ENCODE data around the gene ZC3H7A. TPM values are rescaled to one million over a fixed set of nuclear protein-coding genes. Genes with fewer than 3 reads are reported as not detected.
"Not testable (repeated sequence)": the region's sequence is repeated elsewhere in the genome, so short reads cannot be mapped to it uniquely, and the experiment has no call there.

Gene ZC3H7A, protein sequence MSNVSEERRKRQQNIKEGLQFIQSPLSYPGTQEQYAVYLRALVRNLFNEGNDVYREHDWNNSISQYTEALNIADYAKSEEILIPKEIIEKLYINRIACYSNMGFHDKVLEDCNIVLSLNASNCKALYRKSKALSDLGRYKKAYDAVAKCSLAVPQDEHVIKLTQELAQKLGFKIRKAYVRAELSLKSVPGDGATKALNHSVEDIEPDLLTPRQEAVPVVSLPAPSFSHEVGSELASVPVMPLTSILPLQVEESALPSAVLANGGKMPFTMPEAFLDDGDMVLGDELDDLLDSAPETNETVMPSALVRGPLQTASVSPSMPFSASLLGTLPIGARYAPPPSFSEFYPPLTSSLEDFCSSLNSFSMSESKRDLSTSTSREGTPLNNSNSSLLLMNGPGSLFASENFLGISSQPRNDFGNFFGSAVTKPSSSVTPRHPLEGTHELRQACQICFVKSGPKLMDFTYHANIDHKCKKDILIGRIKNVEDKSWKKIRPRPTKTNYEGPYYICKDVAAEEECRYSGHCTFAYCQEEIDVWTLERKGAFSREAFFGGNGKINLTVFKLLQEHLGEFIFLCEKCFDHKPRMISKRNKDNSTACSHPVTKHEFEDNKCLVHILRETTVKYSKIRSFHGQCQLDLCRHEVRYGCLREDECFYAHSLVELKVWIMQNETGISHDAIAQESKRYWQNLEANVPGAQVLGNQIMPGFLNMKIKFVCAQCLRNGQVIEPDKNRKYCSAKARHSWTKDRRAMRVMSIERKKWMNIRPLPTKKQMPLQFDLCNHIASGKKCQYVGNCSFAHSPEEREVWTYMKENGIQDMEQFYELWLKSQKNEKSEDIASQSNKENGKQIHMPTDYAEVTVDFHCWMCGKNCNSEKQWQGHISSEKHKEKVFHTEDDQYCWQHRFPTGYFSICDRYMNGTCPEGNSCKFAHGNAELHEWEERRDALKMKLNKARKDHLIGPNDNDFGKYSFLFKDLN
- total RNA-seq = 100 to 1,000 TPM; 114 to 136 TPM

- peak within 1 kb of the TSS; percentile 100 for H3K4me3 Mint-ChIP-seq
- DNase-seq (ENCODE audit: low spot score) = peak; percentile 98
- H3K4me1 Mint-ChIP-seq (ENCODE audit: low read depth in 2 of 2) = peaks cover 63 to 72% of the 10 kb centered on the region in 2 donors
- H3K27ac Mint-ChIP-seq = peak within 1 kb of the TSS; percentile 98 to 100
- peaks cover 23% of the 10 kb centered on the region for H3K36me3 Mint-ChIP-seq
- H3K9me3 Mint-ChIP-seq = no peaks in the 10 kb centered on the region
- H3K27me3 Mint-ChIP-seq = no peaks in the 10 kb centered on the region
- ATAC-seq = peak; percentile 99
These were observed at the start of gene ZC3H7A for GRCh38 chr16:11797166-11797956. Gene ZC3H7A, minus strand, starts transcription at chr16:11797258. Its CDS starts 14,904 bp downstream, at chr16:11782354.

- Mint-ChIP-seq H3K27me3 (no peaks in the 10 kb centered on the region), H3K4me1 (ENCODE audit: low read depth in 2 of 2) (peaks cover 4 to 11% of the 10 kb centered on the region in 2 donors), H3K9me3 (no peaks in the 10 kb centered on the region), H3K4me3 (no peak overlapping the region), H3K36me3 (peaks cover 31% of the 10 kb centered on the region), H3K27ac (no peak overlapping the region)
- ATAC-seq (no peak), DNase-seq (ENCODE audit: low spot score) (no peak)
These were observed 47.4 kb upstream of the ZC3H7A start for GRCh38 chr16:11844499-11844898.

DNA sequence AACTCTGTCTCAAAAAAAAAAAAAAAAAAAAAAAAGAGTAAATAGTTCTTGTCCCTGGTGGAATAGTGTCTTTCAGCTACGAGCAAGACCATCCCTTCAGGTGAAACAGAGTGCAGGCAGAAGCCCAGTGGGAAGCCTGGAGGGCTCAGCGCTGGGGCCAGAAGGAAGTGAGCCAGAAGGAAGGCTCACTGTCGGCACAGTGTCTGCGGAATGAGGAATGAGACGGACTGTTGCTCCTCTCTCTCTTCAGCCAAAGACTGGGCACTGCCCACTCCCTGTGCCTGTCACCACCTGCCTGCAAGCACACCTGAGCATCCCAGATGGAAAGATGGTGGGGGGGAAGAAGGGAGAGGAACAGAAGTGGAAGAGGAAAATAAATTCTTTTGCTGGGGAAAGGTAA is 46.8 kb upstream of the ZC3H7A start:
- H3K9me3 Mint-ChIP-seq = no peaks in the 10 kb centered on the region
- no peaks in the 10 kb centered on the region for H3K27me3 Mint-ChIP-seq
- ATAC-seq (no peak), DNase-seq (ENCODE audit: low spot score) (no peak)
- peaks cover 4 to 11% of the 10 kb centered on the region in 2 donors for H3K4me1 Mint-ChIP-seq (ENCODE audit: low read depth in 2 of 2)
- peaks cover 32% of the 10 kb centered on the region for H3K36me3 Mint-ChIP-seq
- no peak overlapping the region for H3K4me3 Mint-ChIP-seq
- H3K27ac Mint-ChIP-seq = no peak overlapping the region

GRCh38 chr16:11843206-11843605 is 46.1 kb upstream of the ZC3H7A start:
- Mint-ChIP-seq H3K27me3 (no peaks in the 10 kb centered on the region), H3K27ac (no peak overlapping the region), H3K4me3 (no peak overlapping the region), H3K9me3 (no peaks in the 10 kb centered on the region), H3K36me3 (peaks cover 32% of the 10 kb centered on the region), H3K4me1 (ENCODE audit: low read depth in 2 of 2) (peaks cover 4 to 11% of the 10 kb centered on the region in 2 donors)
- ATAC-seq = no peak
- no peak for DNase-seq (ENCODE audit: low spot score)

DNA sequence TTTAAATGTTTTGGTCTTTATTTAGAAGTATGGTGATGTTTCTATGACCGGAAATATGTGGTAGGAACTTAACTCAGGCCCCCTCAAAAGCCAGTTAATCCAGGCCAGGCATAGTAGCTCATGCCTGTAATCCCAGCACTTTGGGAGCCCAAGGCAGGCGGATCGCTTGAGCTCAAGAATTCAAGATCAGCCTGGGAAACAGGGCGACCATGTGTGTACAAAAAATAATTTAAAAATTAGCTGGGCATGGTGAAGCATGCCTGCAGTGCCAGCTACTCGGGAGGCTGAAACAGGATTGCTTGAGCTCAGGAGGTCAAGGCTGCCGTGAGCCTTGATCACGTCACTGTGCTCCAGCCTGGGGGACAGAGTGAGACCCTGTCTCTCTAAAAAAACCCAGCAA is 44.0 kb upstream of the ZC3H7A start:
- DNase-seq (ENCODE audit: low spot score) (no peak), ATAC-seq (no peak)
- H3K9me3 Mint-ChIP-seq = no peaks in the 10 kb centered on the region
- peaks cover 0 to 5% of the 10 kb centered on the region in 2 donors for H3K4me1 Mint-ChIP-seq (ENCODE audit: low read depth in 2 of 2)
- H3K4me3 Mint-ChIP-seq = no peak overlapping the region
- no peak overlapping the region for H3K27ac Mint-ChIP-seq
- H3K27me3 Mint-ChIP-seq = no peaks in the 10 kb centered on the region
- peaks cover 25% of the 10 kb centered on the region for H3K36me3 Mint-ChIP-seq

GRCh38 chr16:11836650-11837244 is 39.7 kb upstream of the ZC3H7A start:
- Mint-ChIP-seq H3K36me3 (peaks cover 17% of the 10 kb centered on the region), H3K27me3 (no peaks in the 10 kb centered on the region), H3K27ac (no peak overlapping the region), H3K9me3 (no peaks in the 10 kb centered on the region), H3K4me3 (no peak overlapping the region), H3K4me1 (ENCODE audit: low read depth in 2 of 2) (peaks cover 0 to 4% of the 10 kb centered on the region in 2 donors)
- DNase-seq (ENCODE audit: low spot score) (no peak), ATAC-seq (no peak)

- Mint-ChIP-seq H3K9me3 (no peaks in the 10 kb centered on the region), H3K4me1 (ENCODE audit: low read depth in 2 of 2) (peaks cover 0 to 4% of the 10 kb centered on the region in 2 donors), H3K27ac (no peak overlapping the region), H3K4me3 (no peak overlapping the region), H3K27me3 (no peaks in the 10 kb centered on the region), H3K36me3 (peaks cover 17% of the 10 kb centered on the region)
- ATAC-seq (no peak), DNase-seq (ENCODE audit: low spot score) (no peak)
These were observed 39.0 kb upstream of the ZC3H7A start for GRCh38 chr16:11835891-11836649.

DNA sequence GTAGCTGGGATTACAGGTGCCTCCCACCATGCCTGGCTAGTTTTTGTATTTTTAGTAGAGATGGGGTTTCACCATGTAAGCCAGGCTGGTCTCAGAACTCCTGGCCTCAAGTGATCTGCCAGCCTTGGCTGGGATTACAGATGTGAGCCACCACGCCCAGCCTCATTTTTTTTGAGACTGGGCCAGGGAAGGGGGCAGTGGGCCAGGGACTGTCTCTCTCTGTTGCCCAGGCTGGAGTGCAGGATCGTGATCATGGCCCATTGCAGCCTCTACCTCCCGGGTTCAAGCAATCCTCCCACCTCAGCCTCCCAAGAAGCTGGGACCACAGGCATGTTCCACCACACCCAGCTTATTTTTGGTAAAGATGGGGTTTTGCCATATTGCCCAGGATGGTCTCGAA is 38.3 kb upstream of the ZC3H7A start:
- H3K4me1 Mint-ChIP-seq (ENCODE audit: low read depth in 2 of 2) = peaks cover 0 to 4% of the 10 kb centered on the region in 2 donors
- H3K4me3 Mint-ChIP-seq = no peak overlapping the region
- H3K27ac Mint-ChIP-seq = no peak overlapping the region
- no peaks in the 10 kb centered on the region for H3K27me3 Mint-ChIP-seq
- ATAC-seq (peak in 1 of 2 donors; percentile 38), DNase-seq (ENCODE audit: low spot score) (no peak)
- peaks cover 15% of the 10 kb centered on the region for H3K36me3 Mint-ChIP-seq
- H3K9me3 Mint-ChIP-seq = no peaks in the 10 kb centered on the region

DNA sequence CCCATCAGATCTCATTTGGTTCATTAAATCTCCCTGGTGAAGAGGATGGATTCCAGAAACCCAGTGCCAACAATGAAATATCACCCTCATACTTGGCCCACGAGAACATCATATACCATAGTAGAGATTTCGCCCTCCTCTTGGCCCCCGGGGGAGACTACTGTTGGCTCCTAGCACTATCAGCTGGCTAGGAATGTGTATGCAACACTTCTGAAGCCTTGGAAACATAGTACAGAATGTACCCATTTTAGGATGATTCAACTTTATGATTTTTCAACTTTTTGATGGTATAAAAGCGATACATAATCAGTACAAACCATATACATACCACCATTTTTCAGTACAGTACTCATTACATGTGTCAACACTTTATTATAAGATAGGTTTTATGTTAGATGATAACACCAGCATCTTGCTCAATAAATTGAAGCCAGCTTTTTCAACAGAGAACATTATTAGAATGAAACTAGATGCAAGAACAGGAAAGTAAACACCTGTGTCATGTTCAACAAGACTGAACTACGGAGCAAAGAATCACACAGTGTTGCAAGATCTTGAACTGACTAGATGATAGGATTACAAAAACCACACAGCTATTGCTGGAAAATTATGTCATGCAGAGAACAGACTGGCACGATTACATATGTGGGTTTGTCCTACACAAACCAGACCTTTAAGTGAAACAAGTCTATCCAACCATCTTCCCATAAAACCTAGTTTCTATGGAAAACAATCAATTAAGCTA is 37.1 kb upstream of the ZC3H7A start:
- DNase-seq (ENCODE audit: low spot score) (no peak), ATAC-seq (peak in 1 of 2 donors; percentile 31)
- Mint-ChIP-seq H3K4me3 (no peak overlapping the region), H3K4me1 (ENCODE audit: low read depth in 2 of 2) (peaks cover 0 to 4% of the 10 kb centered on the region in 2 donors), H3K36me3 (peaks cover 5% of the 10 kb centered on the region), H3K27me3 (no peaks in the 10 kb centered on the region), H3K27ac (no peak overlapping the region), H3K9me3 (no peaks in the 10 kb centered on the region)

- H3K27me3 Mint-ChIP-seq = no peaks in the 10 kb centered on the region
- no peak overlapping the region for H3K27ac Mint-ChIP-seq
- no peak overlapping the region for H3K4me3 Mint-ChIP-seq
- ATAC-seq (no peak), DNase-seq (ENCODE audit: low spot score) (no peak)
- H3K4me1 Mint-ChIP-seq (ENCODE audit: low read depth in 2 of 2) = no peaks in the 10 kb centered on the region
- no peaks in the 10 kb centered on the region for H3K36me3 Mint-ChIP-seq
- no peaks in the 10 kb centered on the region for H3K9me3 Mint-ChIP-seq
These were observed 31.6 kb upstream of the ZC3H7A start for GRCh38 chr16:11828696-11829095.

GRCh38 chr16:11825520-11826165 is 28.6 kb upstream of the ZC3H7A start:
- not testable (repeated sequence) for H3K27me3 Mint-ChIP-seq; ATAC-seq; H3K4me3 Mint-ChIP-seq; H3K27ac Mint-ChIP-seq; H3K4me1 Mint-ChIP-seq (ENCODE audit: low read depth in 2 of 2); H3K36me3 Mint-ChIP-seq; DNase-seq (ENCODE audit: low spot score); H3K9me3 Mint-ChIP-seq

GRCh38 chr16:11824362-11824761 is 27.3 kb upstream of the ZC3H7A start:
- Mint-ChIP-seq H3K36me3 (no peaks in the 10 kb centered on the region), H3K4me1 (ENCODE audit: low read depth in 2 of 2) (no peaks in the 10 kb centered on the region), H3K4me3 (no peak overlapping the region), H3K27me3 (no peaks in the 10 kb centered on the region), H3K27ac (no peak overlapping the region), H3K9me3 (no peaks in the 10 kb centered on the region)
- DNase-seq (ENCODE audit: low spot score) (no peak), ATAC-seq (no peak)

Measured in natural killer cell treated with Interleukin-12 subunit alpha and Interleukin-12 subunit beta and Interleukin-15 and Interleukin-18, amount 100 ng/mL, for 72 hours (primary cell).